HepG2 (cell line): ENCODE measurements around the gene PEX14. TPM values are rescaled to one million over a fixed set of nuclear protein-coding genes. Genes with fewer than 3 reads are reported as not detected.

ENCODE experiments used
- ATAC-seq: fragments of 200-7000 bp; cut with Tn5 transposase; 3 replicates; pipeline ENCODE4 v1.9.1; 2020; ENCODE audit warnings: mild to moderate bottlenecking, moderate library complexity
- BruUV-seq: library from RNA; stranded (reverse); fragments of 400-500 nt; replicated peaks from 2 replicates; lab custom pipeline; 2021; lab: Mats Ljungman, UMichigan
- CTCF ChIA-PET: fragments of 300-600 bp; formaldehyde crosslinking; extraction: SDS; loops from one replicate; lab custom pipeline; 2021; ENCODE audit warnings: low total read pairs, inconsistent platforms, low intra/inter-chr PET ratio; lab: Yijun Ruan, JAX
- POLR2A ChIA-PET: fragments of 350-600 bp; sonication (Branson Sonifier 250); formaldehyde crosslinking; loops from one replicate; lab custom pipeline; 2020; ENCODE audit warnings: antibody characterized with exemption, inconsistent platforms; lab: Yijun Ruan, JAX
- DNase-seq: peaks from one replicate; pipeline ENCODE4 v3.0.0-alpha.2; 2015; ENCODE audit warnings: low spot score
- FAIRE-seq: peaks from 3 replicates; lab custom pipeline; 2011; peaks lifted over from hg19 to GRCh38; lab: Jason Lieb, UNC
- H2AFZ ChIP-seq: one replicate; pipeline ENCODE4 v1.6.1; 2011; ENCODE audit warnings: low read length, inconsistent platforms
- H3K27ac ChIP-seq: fragments of 300-600 bp; 3 replicates; pipeline ENCODE4 v1.8.0; 2011; ENCODE audit warnings: mixed run types, mild to moderate bottlenecking, mixed read lengths, low read length, inconsistent platforms; ENCODE audit not compliant: insufficient read depth; ENCODE audit errors: extremely low read length
- H3K27me3 ChIP-seq, 2 experiments: fragments of 200-600 bp in 1 of 2; 2 replicates in 1 of 2; 3 replicates in 1 of 2; pipeline versions ENCODE4 v1.6.0 to v1.8.0; 2011; ENCODE audit warnings: low read length in 2 of 2, mild to moderate bottlenecking in 2 of 2, moderate library complexity in 2 of 2, inconsistent platforms in 1 of 2; ENCODE audit not compliant: insufficient read depth in 2 of 2, control insufficient read depth in 1 of 2
- H3K36me3 ChIP-seq, 2 experiments: fragments of 200-600 bp in 1 of 2; replicated peaks in 1 of 2; 2 replicates in 1 of 2; 3 replicates in 1 of 2; pipeline versions ENCODE4 v1.5.1 to v1.8.0; 2011; ENCODE audit warnings: low read length in 2 of 2, inconsistent platforms in 1 of 2; ENCODE audit not compliant: insufficient read depth in 2 of 2, control insufficient read depth in 1 of 2
- H3K4me1 ChIP-seq: 2 replicates; pipeline ENCODE4 v1.5.1; 2012; ENCODE audit warnings: low read length, inconsistent platforms; ENCODE audit not compliant: insufficient read depth
- H3K4me2 ChIP-seq: 2 replicates; pipeline ENCODE4 v1.6.0; 2011; ENCODE audit warnings: low read depth, low read length, inconsistent platforms
- H3K4me3 ChIP-seq, 3 experiments: fragments of 200-600 bp in 1 of 3; sonication (generic), shearing (Covaris generic) in 1 of 3; replicated peaks in 1 of 3; 2 replicates each; pipeline ENCODE4 v1.5.1; 2011 to 2016; ENCODE audit warnings: low read length in 3 of 3, inconsistent platforms in 2 of 3, low read depth in 2 of 3, mild to moderate bottlenecking in 2 of 3, control low read depth in 1 of 3, mixed read lengths in 1 of 3; ENCODE audit not compliant: insufficient read depth in 1 of 3
- H3K79me2 ChIP-seq: one replicate; pipeline ENCODE4 v1.6.1; 2011; ENCODE audit warnings: low read length, inconsistent platforms; ENCODE audit not compliant: insufficient read depth
- H3K9ac ChIP-seq: 2 replicates; pipeline ENCODE4 v1.6.0; 2011; ENCODE audit warnings: mild to moderate bottlenecking, low read depth, low read length, inconsistent platforms; ENCODE audit not compliant: insufficient read depth
- H3K9me3 ChIP-seq: 2 replicates; pipeline ENCODE4 v1.5.1; 2012; ENCODE audit warnings: mild to moderate bottlenecking, low read length
- H4K20me1 ChIP-seq: 2 replicates; pipeline ENCODE4 v1.6.0; 2011; ENCODE audit warnings: inconsistent platforms, mild to moderate bottlenecking, low read length, moderate library complexity; ENCODE audit not compliant: insufficient read depth
- AHR ChIP-seq: IDR thresholded peaks from 2 replicates; pipeline ENCODE4 v1.6.1; 2018; ENCODE audit warnings: missing genetic modification reagents, missing compliant biosample characterization
- ARID5B ChIP-seq: IDR thresholded peaks from 2 replicates; pipeline ENCODE4 v1.4.0; 2020; ENCODE audit warnings: mild to moderate bottlenecking, missing genetic modification reagents
- HMGXB3 ChIP-seq: sonication (generic); formaldehyde crosslinking; IDR thresholded peaks from 2 replicates; pipeline ENCODE4 v1.4.0; 2020; ENCODE audit warnings: missing genetic modification reagents, borderline replicate concordance
- HOXA5 ChIP-seq: sonication (generic); formaldehyde crosslinking; IDR thresholded peaks from 2 replicates; pipeline ENCODE4 v1.4.0; 2020; ENCODE audit warnings: missing genetic modification reagents
- TRAFD1 ChIP-seq: sonication (generic); formaldehyde crosslinking; IDR thresholded peaks from 2 replicates; pipeline ENCODE4 v1.5.1; 2020; ENCODE audit warnings: missing genetic modification reagents, mild to moderate bottlenecking, borderline replicate concordance
- ZKSCAN1 ChIP-seq: fragments of 150-350 bp; IDR thresholded peaks from 2 replicates; pipeline ENCODE4 v1.6.1; 2014; ENCODE audit warnings: low read length
- ZNF143 ChIP-seq: sonication (generic); formaldehyde crosslinking; IDR thresholded peaks from 2 replicates; pipeline ENCODE4 v1.4.0; 2020; ENCODE audit warnings: missing genetic modification reagents
- ZNF382 ChIP-seq: sonication (generic); formaldehyde crosslinking; IDR thresholded peaks from 2 replicates; pipeline ENCODE4 v1.5.0; 2020; ENCODE audit warnings: missing genetic modification reagents, mild to moderate bottlenecking, borderline replicate concordance
- ZNF746 ChIP-seq: sonication (generic); formaldehyde crosslinking; IDR thresholded peaks from 2 replicates; pipeline ENCODE4 v1.8.0; 2022; ENCODE audit warnings: mild to moderate bottlenecking, missing genetic modification reagents
- ZNF841 ChIP-seq: sonication (generic); formaldehyde crosslinking; IDR thresholded peaks from 2 replicates; pipeline ENCODE4 v1.8.1; 2023; ENCODE audit warnings: missing genetic modification reagents, borderline replicate concordance
- WGBS: methylation state at CpG from one replicate; pipeline ENCODE4 v1.1.6; 2017; ENCODE audit warnings: low lambda C conversion rate; 5-methylcytosine and 5-hydroxymethylcytosine counted together
- in situ Hi-C: cut with HindIII; loops from 2 replicates; pipeline ENCODE4 v1.10.0; 2017; ENCODE audit warnings: low pct_unique_long_range_greater_than_20kb; ENCODE audit not compliant: extremely low pct_ligation_motif_present
- intact Hi-C: fragments of 100-400 bp; cut with micrococcal nuclease; formaldehyde crosslinking; loops from one replicate; pipeline ENCODE4 v1.10.0; 2022; ENCODE audit not compliant: unreplicated experiment
- polyA plus RNA-seq, 8 experiments: library from polyadenylated mRNA; depleted of rRNA in 3 of 8; stranded (reverse) in 7 of 8; unstranded in 1 of 8; fragments of >200 nt; fragmentation: Illumina TruSeq in 4 of 8; extraction: Trizol in 4 of 8; gene quantifications; 2 replicates each; pipeline versions ENCODE4 v1.2.1 to v1.2.3, GENCODE V29; 2011 to 2016; ENCODE audit warnings: low read depth in 4 of 8, missing spikeins in 1 of 8, mixed read lengths in 1 of 8; ENCODE audit not compliant: insufficient read depth in 1 of 8
- total RNA-seq, 5 experiments: library from RNA; depleted of rRNA; stranded (reverse); fragments of >200 nt; fragmentation: Illumina TruSeq; extraction: Trizol; gene quantifications; 2 replicates each; pipeline ENCODE4 v1.2.3, GENCODE V29; 2016; ENCODE audit warnings: low read depth in 1 of 5

The PEX14 gene
- total and polyA plus RNA-seq, 2 of the 13 experiments (the other 11 are each of a cell fraction or from before 2014, with no cell fraction given), result 6.5 to 9.9 TPM

- TF ChIP-seq AHR (CRISPR knock-in tag) (no peak), HOXA5 (CRISPR knock-in tag) (no peak), ZNF746 (no peak), TRAFD1 (CRISPR knock-in tag) (no peak), ZNF382 (CRISPR knock-in tag) (no peak), ARID5B (no peak), HMGXB3 (no peak), ZKSCAN1 (no peak), ZNF143 (CRISPR knock-in tag) (no peak), ZNF841 (CRISPR knock-in tag) (no peak)
- 100% methylated on average over 7 of the region's 10 CpGs for WGBS
- DNase-seq (no peak), FAIRE-seq (no peak), ATAC-seq (no peak)
- H3K4me1 ChIP-seq, result no peaks in the 10 kb centered on the region
- in situ Hi-C loops (no loop called here), intact Hi-C loops (no loop called here)
- ChIA-PET POLR2A (no interaction called here), CTCF (no interaction called here)
- no peak overlapping the region for H2AFZ ChIP-seq
- H3K27ac ChIP-seq, result no peak overlapping the region
- 0 out of 5 replicates have a peak, but pooled peaks cover 0 to 1% of the 10 kb centered on the region in 2 experiments for H3K36me3 ChIP-seq
- no peak overlapping the region for H3K4me2 ChIP-seq
- no peaks in the 10 kb centered on the region for H3K79me2 ChIP-seq
- H3K27me3 ChIP-seq, result no peaks in the 10 kb centered on the region
- no peaks in the 10 kb centered on the region for H3K9me3 ChIP-seq
- H3K4me3 ChIP-seq, result no peak overlapping the region
- BruUV-seq, result no TSS peak
- H4K20me1 ChIP-seq, result no peaks in the 10 kb centered on the region
- H3K9ac ChIP-seq, result no peak overlapping the region
These were observed 138.6 kb downstream of the PEX14 start for GRCh38 chr1:10613340-10613739.
